Neuron (in vitro differentiated cells): ENCODE measurements around the gene NPTN.

ENCODE experiments used
- H2AFZ ChIP-seq: one replicate; pipeline ENCODE4 v1.6.1; 2013; ENCODE audit warnings: low read depth, mild to moderate bottlenecking, inconsistent platforms, low read length, moderate library complexity
- H3K27me3 ChIP-seq: one replicate; pipeline ENCODE4 v1.6.1; 2013; ENCODE audit warnings: low read length; ENCODE audit not compliant: insufficient read depth
- H3K36me3 ChIP-seq: one replicate; pipeline ENCODE4 v1.6.1; 2013; ENCODE audit warnings: low read length; ENCODE audit not compliant: insufficient read depth
- H3K4me1 ChIP-seq: one replicate; pipeline ENCODE4 v1.6.1; 2013; ENCODE audit warnings: low read length; ENCODE audit not compliant: insufficient read depth
- H3K4me3 ChIP-seq: 2 replicates; pipeline ENCODE4 v1.5.1; 2013; ENCODE audit warnings: mild to moderate bottlenecking, low read length, moderate library complexity
- H3K9me3 ChIP-seq: one replicate; pipeline ENCODE4 v1.6.1; 2013; ENCODE audit warnings: low read length

Gene NPTN

DNA sequence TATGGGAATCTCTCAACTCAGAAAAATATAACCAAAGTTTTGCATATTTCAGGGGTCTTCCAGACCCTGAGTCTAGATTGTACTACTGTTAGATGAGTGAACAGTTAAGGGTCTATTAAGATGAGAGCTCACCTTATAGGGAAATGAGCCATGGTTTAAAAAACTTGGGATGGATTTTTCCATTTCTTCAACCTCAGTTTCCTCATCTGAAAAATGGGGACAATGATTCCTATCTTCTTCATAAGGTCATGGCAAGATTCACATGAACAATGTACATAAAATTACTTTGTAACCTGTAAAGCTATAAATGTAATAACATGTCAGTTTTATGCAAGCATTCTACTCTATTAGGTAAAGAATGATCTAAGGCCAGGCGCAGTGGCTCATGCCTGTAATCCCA, 28.7 kb downstream of the NPTN start:
- Histone ChIP-seq H2AFZ (no peak overlapping the region), H3K4me1 (peaks cover 23% of the 10 kb centered on the region)

GRCh38 chr15:73602992-73603391, 30.2 kb downstream of the NPTN start:
- H3K4me1 ChIP-seq = peaks cover 23% of the 10 kb centered on the region
- H3K4me3 ChIP-seq = no peak overlapping the region
- H3K36me3 ChIP-seq = no peaks in the 10 kb centered on the region
- H3K27me3 ChIP-seq = no peaks in the 10 kb centered on the region
- H2AFZ ChIP-seq = no peak overlapping the region
- no peaks in the 10 kb centered on the region for H3K9me3 ChIP-seq

More for the DNA sequence above, 28.7 kb downstream of the NPTN start:
- Histone ChIP-seq H3K4me3 (no peak overlapping the region), H3K27me3 (no peaks in the 10 kb centered on the region), H3K9me3 (no peaks in the 10 kb centered on the region), H3K36me3 (no peaks in the 10 kb centered on the region)

DNA sequence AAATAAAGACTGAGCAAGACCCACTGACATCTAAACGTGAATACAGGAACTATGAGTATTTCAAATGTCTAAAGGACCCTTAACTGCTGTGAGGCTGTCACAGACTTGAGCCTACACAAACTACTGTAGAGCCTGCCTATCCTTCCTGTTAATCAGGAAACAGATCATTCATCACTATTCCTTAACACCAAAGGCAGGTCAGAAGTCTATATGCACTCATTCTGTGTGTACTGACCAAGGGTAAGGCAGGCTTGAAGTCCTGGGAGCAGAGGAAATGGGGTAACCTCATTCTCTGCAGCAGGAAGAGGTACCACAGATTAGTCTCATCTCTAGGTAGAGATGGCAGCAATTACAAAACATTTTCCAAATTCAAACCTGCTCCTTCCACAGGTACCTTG, 30.7 kb downstream of the NPTN start:
- H3K27me3 ChIP-seq = no peaks in the 10 kb centered on the region
- H3K4me1 ChIP-seq = peaks cover 23% of the 10 kb centered on the region
- H3K36me3 ChIP-seq = no peaks in the 10 kb centered on the region
- H3K4me3 ChIP-seq = no peak overlapping the region
- H2AFZ ChIP-seq = no peak overlapping the region
- H3K9me3 ChIP-seq = no peaks in the 10 kb centered on the region

- no peaks in the 10 kb centered on the region for H3K27me3 ChIP-seq
- H3K4me3 ChIP-seq = no peak overlapping the region
- no peak overlapping the region for H2AFZ ChIP-seq
- H3K36me3 ChIP-seq = peaks cover 4% of the 10 kb centered on the region
- peaks cover 23% of the 10 kb centered on the region for H3K4me1 ChIP-seq
- H3K9me3 ChIP-seq = no peaks in the 10 kb centered on the region
Measured at GRCh38 chr15:73601451-73602445, 31.4 kb downstream of the NPTN start.

DNA sequence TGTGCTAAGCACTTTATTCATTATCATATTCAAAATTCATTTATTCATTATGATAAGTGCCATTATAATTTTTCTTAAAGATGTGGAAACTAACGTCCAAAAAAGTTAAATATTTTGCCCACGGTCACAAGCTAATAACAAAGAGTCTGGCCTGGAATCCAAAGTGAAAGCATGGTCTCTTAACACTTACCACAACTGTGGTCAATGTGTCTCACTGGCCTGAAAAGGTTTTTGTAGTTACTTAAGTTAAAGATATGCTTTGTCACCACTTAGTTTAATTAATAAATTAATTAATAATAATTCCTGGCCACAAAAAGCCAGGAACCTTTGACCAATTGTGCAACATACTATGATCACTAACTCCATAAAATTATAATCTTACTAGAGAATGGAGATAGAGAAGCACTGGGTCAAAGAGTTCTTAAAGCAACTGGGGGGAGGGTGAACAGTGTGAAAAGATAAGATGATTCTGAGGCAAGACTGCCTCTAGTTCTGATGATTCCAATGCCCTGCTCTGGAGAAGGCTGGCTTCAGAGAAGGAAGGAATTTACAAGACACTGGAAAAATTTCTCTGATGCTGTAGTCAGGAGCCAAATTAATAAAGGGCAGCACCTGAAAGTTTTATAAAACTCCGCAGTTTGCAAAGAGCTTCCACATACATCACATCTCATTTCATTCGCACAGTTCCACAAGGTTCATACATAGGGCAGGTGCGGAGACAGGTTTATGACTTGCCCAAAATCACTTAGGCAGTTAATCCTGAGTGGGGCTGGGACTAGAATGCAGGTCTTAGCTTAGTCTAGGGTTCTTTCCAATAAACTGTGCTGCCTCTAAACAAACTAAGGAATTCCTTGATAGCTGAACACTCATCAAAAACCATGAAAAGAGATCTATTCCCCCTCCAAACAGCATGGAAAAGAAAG, 32.5 kb downstream of the NPTN start:
- Histone ChIP-seq H3K9me3 (no peaks in the 10 kb centered on the region), H3K27me3 (no peaks in the 10 kb centered on the region), H3K4me3 (no peak overlapping the region), H2AFZ (no peak overlapping the region), H3K36me3 (peaks cover 4% of the 10 kb centered on the region), H3K4me1 (peaks cover 23% of the 10 kb centered on the region)

DNA sequence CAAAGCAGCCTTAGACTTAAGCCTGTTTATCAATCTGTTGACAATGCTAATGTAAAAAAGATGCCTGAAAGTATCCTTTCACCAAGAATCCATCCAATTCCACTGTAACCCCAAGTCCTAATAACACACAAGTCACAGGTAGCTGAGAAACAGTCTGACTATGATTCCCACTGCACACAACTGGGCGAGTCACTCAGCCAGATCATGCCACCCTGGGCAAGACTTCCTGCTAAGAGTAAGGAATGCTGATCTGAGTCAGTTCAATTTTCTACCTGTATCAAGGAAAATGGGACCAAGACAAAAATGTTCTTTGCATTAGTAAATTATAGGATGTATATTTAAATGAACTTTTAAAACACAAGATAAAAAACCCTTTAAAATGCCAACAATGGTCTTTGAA, 33.3 kb downstream of the NPTN start:
- H3K9me3 ChIP-seq = no peaks in the 10 kb centered on the region
- H3K4me1 ChIP-seq = peaks cover 23% of the 10 kb centered on the region
- no peak overlapping the region for H2AFZ ChIP-seq
- H3K36me3 ChIP-seq = peaks cover 4% of the 10 kb centered on the region
- H3K4me3 ChIP-seq = no peak overlapping the region
- H3K27me3 ChIP-seq = no peaks in the 10 kb centered on the region

DNA sequence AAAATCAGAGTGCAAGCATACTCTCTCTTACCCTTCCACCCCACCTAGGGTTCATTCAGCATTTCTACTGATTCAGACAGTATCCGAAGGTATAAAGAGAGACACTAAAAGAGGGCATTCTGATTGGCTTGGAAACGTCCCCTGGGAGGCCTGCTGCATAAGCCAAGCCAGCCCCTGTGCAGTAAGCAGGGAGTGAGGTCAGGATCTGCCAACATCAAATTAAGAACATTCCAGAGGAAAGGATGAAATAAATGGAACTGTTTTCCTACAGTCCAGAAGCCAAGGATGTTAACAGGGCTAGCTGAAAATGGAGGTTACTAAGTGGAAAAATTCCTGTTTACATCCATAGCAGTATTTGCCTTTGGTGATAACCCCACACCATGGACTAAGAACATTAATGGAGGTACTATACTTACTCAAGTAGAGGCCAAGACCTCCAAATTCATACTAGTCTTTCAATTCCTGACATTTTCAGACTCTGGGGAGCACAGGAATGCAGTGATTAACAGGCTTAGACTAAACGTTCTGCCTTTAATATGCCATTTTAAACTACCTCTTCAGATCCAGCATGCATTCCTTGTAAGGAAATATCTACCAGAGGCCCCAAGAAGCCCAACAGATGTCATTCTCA, 34.5 kb downstream of the NPTN start:
- peaks cover 4% of the 10 kb centered on the region for H3K36me3 ChIP-seq
- no peak overlapping the region for H2AFZ ChIP-seq
- H3K27me3 ChIP-seq = no peaks in the 10 kb centered on the region
- H3K4me3 ChIP-seq = no peak overlapping the region
- peaks cover 23% of the 10 kb centered on the region for H3K4me1 ChIP-seq
- no peaks in the 10 kb centered on the region for H3K9me3 ChIP-seq

- H2AFZ ChIP-seq = no peak overlapping the region
- no peaks in the 10 kb centered on the region for H3K9me3 ChIP-seq
- peaks cover 16% of the 10 kb centered on the region for H3K4me1 ChIP-seq
- peaks cover 4% of the 10 kb centered on the region for H3K36me3 ChIP-seq
- no peak overlapping the region for H3K4me3 ChIP-seq
- no peaks in the 10 kb centered on the region for H3K27me3 ChIP-seq
Measured at GRCh38 chr15:73597036-73597638, 36.1 kb downstream of the NPTN start.

GRCh38 chr15:73596174-73596573, 37.0 kb downstream of the NPTN start:
- Histone ChIP-seq H3K9me3 (no peaks in the 10 kb centered on the region), H3K4me3 (no peak overlapping the region), H2AFZ (no peak overlapping the region), H3K27me3 (no peaks in the 10 kb centered on the region), H3K4me1 (peaks cover 6% of the 10 kb centered on the region), H3K36me3 (peaks cover 11% of the 10 kb centered on the region)

DNA sequence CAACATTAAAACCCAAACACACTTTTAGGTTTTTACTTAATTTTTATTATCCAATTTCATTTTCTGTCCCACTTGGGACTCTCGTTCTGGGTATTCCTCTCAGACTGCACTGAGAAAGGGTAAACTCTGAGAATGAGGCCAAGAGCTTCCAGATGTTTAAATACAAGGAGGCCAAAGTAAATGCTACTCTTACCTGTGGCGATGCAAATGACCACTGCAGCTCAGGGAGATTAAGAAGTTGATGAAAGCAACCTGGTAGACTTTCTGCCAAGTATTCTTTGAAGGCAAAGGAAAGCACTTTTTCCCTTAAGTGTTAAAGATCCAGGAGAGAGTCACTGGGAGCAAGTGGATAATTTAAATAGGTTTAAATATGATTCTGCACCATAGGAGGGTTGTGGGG, 39.1 kb downstream of the NPTN start:
- Histone ChIP-seq H3K4me3 (no peak overlapping the region), H3K9me3 (no peaks in the 10 kb centered on the region), H3K27me3 (no peaks in the 10 kb centered on the region), H2AFZ (no peak overlapping the region), H3K36me3 (peaks cover 19% of the 10 kb centered on the region), H3K4me1 (no peaks in the 10 kb centered on the region)

GRCh38 chr15:73593304-73594074, 39.7 kb downstream of the NPTN start:
- peaks cover 19% of the 10 kb centered on the region for H3K36me3 ChIP-seq
- H3K4me3 ChIP-seq = no peak overlapping the region
- H2AFZ ChIP-seq = no peak overlapping the region
- H3K9me3 ChIP-seq = no peaks in the 10 kb centered on the region
- H3K27me3 ChIP-seq = no peaks in the 10 kb centered on the region
- no peaks in the 10 kb centered on the region for H3K4me1 ChIP-seq

- H3K9me3 ChIP-seq = no peaks in the 10 kb centered on the region
- no peaks in the 10 kb centered on the region for H3K4me1 ChIP-seq
- no peak overlapping the region for H2AFZ ChIP-seq
- H3K4me3 ChIP-seq = no peak overlapping the region
- H3K36me3 ChIP-seq = peaks cover 38% of the 10 kb centered on the region
- no peaks in the 10 kb centered on the region for H3K27me3 ChIP-seq
Measured at GRCh38 chr15:73590263-73590662, 42.9 kb downstream of the NPTN start.
